ENCODE results near the gene PSENEN.
A peak's percentile ranks its signal among the peaks of the same experiment; 100 is the strongest.

Gene PSENEN

DNA sequence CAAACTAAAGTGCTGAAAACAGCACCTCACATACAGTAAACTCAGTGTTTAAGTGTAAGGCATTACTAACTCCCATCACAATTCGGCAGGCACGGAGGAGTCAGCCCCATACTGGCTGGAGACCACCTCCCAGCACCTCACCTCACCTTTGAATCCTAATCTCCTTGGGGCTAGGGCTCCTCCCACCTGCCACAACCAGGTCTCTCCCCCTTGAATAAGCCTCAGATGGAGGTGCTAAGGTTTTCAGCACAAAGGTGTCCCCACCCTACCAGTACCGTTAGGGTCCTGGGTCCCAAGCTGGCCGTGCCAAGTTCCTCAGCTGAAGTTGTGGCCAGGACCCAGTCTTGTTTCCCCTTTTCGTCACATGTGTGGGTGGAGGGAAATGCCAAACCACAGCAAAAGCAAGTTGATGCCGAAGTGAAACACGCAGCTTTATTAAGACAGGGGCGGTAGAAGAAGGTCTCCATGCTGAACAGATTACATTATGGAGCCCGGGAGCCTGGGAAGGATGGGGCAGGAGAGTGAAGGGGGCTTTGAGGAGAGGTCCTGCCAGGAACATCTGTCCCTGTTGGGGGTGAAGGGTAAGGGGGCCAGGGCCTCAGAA is 3.2 kb upstream of the PSENEN start, which contains the start of gene IGFLR1:
Gene IGFLR1, minus strand, starts transcription at position 332 of the 604 bp plus-strand sequence. CDS start 1,272 bp downstream, outside the sequence.
- peak within 1 kb of the TSS; percentile 77 for H3K27ac ChIP-seq
- no peak for TF ChIP-seq ZFX (IDR thresholded peaks at IDR 0.05)
- TF ChIP-seq, protein P1, sequence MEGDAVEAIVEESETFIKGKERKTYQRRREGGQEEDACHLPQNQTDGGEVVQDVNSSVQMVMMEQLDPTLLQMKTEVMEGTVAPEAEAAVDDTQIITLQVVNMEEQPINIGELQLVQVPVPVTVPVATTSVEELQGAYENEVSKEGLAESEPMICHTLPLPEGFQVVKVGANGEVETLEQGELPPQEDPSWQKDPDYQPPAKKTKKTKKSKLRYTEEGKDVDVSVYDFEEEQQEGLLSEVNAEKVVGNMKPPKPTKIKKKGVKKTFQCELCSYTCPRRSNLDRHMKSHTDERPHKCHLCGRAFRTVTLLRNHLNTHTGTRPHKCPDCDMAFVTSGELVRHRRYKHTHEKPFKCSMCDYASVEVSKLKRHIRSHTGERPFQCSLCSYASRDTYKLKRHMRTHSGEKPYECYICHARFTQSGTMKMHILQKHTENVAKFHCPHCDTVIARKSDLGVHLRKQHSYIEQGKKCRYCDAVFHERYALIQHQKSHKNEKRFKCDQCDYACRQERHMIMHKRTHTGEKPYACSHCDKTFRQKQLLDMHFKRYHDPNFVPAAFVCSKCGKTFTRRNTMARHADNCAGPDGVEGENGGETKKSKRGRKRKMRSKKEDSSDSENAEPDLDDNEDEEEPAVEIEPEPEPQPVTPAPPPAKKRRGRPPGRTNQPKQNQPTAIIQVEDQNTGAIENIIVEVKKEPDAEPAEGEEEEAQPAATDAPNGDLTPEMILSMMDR (conservative IDR thresholded peaks at IDR 0.05) = no peak

DNA sequence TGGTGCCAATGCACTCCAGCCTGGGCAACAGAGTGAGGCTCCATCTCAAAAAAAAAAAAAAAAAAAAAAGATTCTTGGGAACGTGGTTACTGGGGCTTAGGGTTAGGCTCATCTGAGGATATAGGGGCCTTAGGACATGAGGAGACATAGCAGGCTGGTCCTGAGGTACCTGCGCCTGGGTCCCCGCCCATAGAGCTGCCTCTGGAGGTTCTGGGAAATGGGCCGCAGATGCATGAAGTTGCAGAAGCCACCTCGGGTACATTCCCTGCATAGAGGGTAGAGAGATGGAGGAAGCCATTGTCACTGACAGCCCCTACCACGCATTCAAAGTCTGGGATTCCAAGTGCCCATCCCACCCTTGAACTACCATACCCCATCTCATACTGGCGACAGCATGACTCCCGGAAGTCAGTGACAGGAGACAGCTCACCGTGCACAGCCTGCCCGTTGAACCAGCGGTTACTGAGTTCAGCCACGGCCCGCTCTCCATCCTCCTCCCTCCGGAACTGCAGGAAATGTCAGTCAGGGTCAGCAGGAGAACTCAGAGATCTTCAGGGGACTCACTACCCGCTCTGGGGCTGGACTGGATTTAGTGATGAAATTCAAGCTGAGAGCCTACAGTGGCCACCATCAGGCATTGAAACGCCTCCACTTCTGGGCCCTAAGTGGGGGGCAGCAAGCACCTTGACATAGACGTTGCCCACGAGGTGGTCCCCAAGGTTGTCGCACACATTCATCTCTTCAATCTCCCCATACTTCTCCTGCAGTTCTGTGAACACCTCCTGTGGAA is 1.6 kb upstream of the PSENEN start:
- no peak for TF ChIP-seq ZFX (IDR thresholded peaks at IDR 0.05)
- H3K27ac ChIP-seq = peak overlapping the region; percentile 89; the same call in 1 of the 2 replicates

DNA sequence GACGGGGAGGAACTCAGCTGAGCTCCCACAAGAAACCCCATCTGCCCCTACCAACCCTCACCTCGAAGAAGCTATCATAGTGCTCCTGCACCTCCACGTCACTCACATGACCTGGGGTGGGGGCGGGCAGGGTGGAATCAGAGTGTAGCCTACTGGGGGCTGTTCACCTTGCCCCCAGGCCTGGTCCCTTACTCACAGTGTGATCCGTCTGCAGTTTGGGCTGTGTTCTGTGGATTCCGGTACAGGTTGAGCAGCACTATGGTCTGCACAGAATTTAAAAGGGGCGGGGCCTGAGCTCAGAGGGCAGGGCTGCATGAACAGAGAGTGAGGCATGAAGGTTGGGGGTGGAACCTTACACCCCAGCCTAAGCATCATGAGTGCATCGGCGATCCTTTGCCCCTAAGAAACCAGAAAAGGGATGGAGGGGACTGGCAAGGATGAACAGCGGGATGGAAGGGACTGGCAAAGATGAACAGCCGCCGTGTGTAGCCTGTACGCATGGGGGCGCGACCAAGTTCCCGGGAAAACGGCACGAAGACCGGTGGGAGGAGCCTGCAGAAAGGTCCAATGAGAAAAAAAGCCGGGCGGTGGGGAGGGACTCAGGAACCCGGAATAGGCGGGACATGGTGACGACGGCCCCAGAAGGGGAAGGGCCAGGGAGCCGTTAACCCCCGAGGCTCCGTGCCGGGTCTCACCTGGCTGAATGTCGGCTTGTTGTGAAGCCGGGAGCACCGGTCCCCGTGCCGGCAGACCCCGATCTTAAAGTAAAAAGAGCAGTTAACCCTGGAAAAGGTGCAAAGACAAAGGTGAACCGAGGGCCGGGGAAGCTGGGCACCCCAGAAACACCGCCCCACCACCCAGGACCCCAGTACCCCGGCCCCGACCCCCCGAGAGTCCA is 772 bp upstream of the PSENEN start:
- no peak for TF ChIP-seq ZFX (IDR thresholded peaks at IDR 0.05)
- TF ChIP-seq, protein P1 (conservative IDR thresholded peaks at IDR 0.05) = no peak
- peak overlapping the region; percentile 89 for H3K27ac ChIP-seq

DNA sequence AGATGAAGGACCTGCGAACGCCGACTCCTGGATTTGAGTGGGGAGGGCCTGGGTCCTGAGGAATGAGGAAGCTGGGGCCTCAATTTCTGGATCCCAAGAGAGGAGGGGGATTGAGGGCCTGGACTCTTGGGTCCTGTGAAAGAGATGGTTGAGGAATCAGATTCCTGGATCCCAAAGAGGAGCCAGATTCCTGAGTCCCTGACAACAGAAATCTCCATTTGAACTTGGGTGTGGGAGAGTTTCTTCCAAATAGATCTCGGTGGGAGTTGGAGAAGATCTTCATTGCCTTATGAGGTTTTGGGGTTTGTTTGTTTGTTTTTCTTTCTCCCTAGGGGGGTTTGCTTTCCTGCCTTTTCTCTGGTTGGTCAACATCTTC is 624 bp downstream of the PSENEN start:
- no peak for TF ChIP-seq ZFX (IDR thresholded peaks at IDR 0.05)
- TF ChIP-seq, protein P1 (conservative IDR thresholded peaks at IDR 0.05) = no peak
- H3K27ac ChIP-seq = peak overlapping the region; percentile 89

DNA sequence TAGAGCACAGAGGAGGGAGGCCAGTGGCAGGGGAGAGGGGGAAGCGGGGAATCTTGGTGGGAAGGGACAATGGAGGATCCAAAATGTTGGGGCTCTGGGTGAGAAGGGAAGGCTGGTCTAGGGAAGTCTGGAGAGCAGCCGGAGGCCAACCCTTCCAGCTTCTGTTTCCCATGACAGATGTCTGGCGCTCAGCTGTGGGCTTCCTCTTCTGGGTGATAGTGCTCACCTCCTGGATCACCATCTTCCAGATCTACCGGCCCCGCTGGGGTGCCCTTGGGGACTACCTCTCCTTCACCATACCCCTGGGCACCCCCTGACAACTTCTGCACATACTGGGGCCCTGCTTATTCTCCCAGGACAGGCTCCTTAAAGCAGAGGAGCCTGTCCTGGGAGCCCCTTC is 1.1 kb downstream of the PSENEN start:
- peak overlapping the region; percentile 89 for H3K27ac ChIP-seq
- TF ChIP-seq, protein P1 (conservative IDR thresholded peaks at IDR 0.05) = no peak
- TF ChIP-seq ZFX (IDR thresholded peaks at IDR 0.05) = no peak

DNA sequence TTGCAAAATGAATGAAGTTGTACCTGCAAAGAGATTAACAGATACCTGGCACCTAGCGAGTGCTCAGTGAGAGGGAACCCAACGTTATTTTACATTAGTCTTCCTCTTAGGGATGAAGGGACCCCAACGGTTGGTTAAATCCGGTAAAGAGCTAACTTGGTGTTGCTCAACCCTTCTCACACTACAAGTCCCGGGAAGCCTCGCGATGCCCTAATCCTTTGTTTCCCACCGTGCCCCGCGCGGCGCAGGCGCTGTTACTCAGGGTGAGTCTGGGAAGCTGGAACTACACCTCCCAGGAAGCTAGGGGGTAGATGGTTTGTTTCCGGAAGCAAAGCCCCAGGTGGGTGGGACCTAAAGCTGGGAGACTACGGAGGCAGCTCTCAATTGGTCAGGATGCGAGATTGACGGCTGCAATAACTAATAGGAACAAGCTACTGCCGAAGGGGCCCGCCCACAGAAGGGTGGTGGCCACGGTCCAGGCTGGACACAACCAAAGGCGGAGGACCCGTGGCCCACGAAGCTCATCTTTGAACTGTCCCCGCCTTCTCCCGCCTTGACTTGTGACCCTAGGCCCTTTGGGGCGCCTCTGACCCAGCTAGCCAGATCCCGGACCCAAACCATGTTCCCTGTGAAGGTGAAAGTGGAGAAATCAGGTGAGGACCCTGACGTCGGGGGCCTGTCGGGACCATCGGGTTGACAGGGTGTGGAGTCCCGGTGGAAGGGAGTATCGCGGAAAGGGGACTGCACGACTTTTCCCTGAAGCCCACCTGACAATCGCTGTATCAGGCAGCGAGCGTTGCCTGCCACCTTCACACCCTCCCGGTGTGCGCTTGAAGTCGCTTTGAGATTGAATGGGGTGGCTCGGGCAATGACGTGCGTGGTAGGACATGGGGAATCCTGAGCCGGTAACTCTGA is 2.9 kb downstream of the PSENEN start, which contains the start of gene LIN37:
Gene LIN37, plus strand, starts transcription at position 471 of the 915 bp plus-strand sequence. Its CDS starts 149 bp downstream, at position 620.
- H3K27ac ChIP-seq = peak within 1 kb of the TSS; percentile 63
- TF ChIP-seq, protein P1 (conservative IDR thresholded peaks at IDR 0.05) = no peak
- no peak for TF ChIP-seq ZFX (IDR thresholded peaks at IDR 0.05)

DNA sequence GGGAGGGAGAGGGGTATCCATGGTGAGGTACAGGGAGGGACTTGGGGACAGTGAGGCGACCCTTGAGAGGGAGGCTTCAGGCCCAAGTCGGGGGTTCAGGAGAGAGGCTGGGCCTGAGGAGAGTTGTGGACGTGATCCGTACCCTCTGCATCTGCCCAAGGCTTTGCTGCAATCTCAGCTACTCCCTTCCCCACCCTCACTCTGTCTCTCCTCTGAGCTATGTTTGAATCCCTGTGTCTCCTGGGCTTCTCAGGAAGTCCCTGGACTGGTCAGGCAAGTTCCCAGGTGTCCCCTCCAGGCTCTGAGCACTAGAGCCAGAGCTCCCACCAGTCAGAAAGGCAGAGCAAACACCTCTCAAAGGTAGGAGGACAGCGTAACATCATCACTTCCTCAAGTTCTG is 4.7 kb downstream of the PSENEN start:
- no peak for TF ChIP-seq ZFX (IDR thresholded peaks at IDR 0.05)
- TF ChIP-seq, protein P1 (conservative IDR thresholded peaks at IDR 0.05) = no peak
- H3K27ac ChIP-seq = no peak overlapping the region
